Endothelial cell of umbilical vein (primary cell): ENCODE measurements around the gene PDCD7. TPM values are rescaled to one million over a fixed set of nuclear protein-coding genes. Genes with fewer than 3 reads are reported as not detected.

Experiments used
- BruUV-seq: library from RNA; stranded (reverse); fragments of 400-500 nt; replicated peaks from 2 replicates; lab custom pipeline; 2021; lab: Mats Ljungman, UMichigan
- CTCF ChIA-PET: fragments of 300-600, 350-600 bp; sonication (Branson Sonifier 250); formaldehyde crosslinking; loops from one replicate; lab custom pipeline; 2021; ENCODE audit warnings: antibody characterized with exemption, inconsistent platforms; lab: Charles Lee
- POLR2A ChIA-PET: fragments of 300-600, 350-600 bp; sonication (Branson Sonifier 250); formaldehyde crosslinking; loops from one replicate; lab custom pipeline; 2021; ENCODE audit warnings: antibody characterized with exemption, inconsistent platforms; lab: Charles Lee
- DNase-seq: peaks from one replicate; pipeline ENCODE4 v3.0.0-alpha.2; 2011; ENCODE audit warnings: low read depth, low spot score
- FAIRE-seq: peaks from 2 replicates; lab custom pipeline; 2011; peaks lifted over from hg19 to GRCh38; lab: Jason Lieb, UNC
- H2AFZ ChIP-seq: 2 replicates; pipeline ENCODE4 v1.6.0; 2012; ENCODE audit warnings: low read depth, low read length, control low read depth, inconsistent platforms
- H3K27ac ChIP-seq: 2 replicates; pipeline ENCODE4 v1.5.1; 2011; ENCODE audit warnings: low read depth, mild to moderate bottlenecking, control low read depth, low read length, moderate library complexity; ENCODE audit not compliant: insufficient read depth
- H3K27me3 ChIP-seq, 2 experiments: 2 replicates each; pipeline versions ENCODE4 v1.6.0 to v1.6.1; 2011; ENCODE audit warnings: low read length in 2 of 2, mixed read lengths in 1 of 2; ENCODE audit not compliant: control insufficient read depth in 2 of 2, insufficient read depth in 2 of 2
- H3K36me3 ChIP-seq, 2 experiments: 2 replicates in 1 of 2; 3 replicates in 1 of 2; pipeline ENCODE4 v1.5.1; 2011; ENCODE audit warnings: low read length in 2 of 2, mild to moderate bottlenecking in 1 of 2, moderate library complexity in 1 of 2; ENCODE audit not compliant: control insufficient read depth in 2 of 2, insufficient read depth in 2 of 2; ENCODE audit errors: extremely low read depth in 1 of 2
- H3K4me1 ChIP-seq: 3 replicates; pipeline ENCODE4 v1.5.1; 2011; ENCODE audit warnings: mild to moderate bottlenecking, low read length; ENCODE audit not compliant: control insufficient read depth, insufficient read depth; ENCODE audit errors: extremely low read depth
- H3K4me2 ChIP-seq: 2 replicates; pipeline ENCODE4 v1.6.1; 2011; ENCODE audit warnings: low read length, control low read depth, mixed read lengths; ENCODE audit not compliant: insufficient read depth
- H3K4me3 ChIP-seq, 3 experiments: fragments of 200-600 bp in 1 of 3; sonication (generic), shearing (Covaris generic) in 1 of 3; replicated peaks in 1 of 3; 2 replicates each; pipeline ENCODE4 v1.5.1; 2011 to 2016; ENCODE audit warnings: control low read depth in 3 of 3, low read length in 3 of 3, mild to moderate bottlenecking in 2 of 3, inconsistent platforms in 1 of 3, low read depth in 1 of 3, moderate library complexity in 1 of 3; ENCODE audit not compliant: insufficient read depth in 1 of 3
- H3K79me2 ChIP-seq: 2 replicates; pipeline ENCODE4 v1.6.0; 2012; ENCODE audit warnings: low read length, inconsistent platforms; ENCODE audit not compliant: control insufficient read depth, insufficient read depth
- H3K9ac ChIP-seq: replicated peaks from 2 replicates; pipeline ENCODE3; 2011; ENCODE audit warnings: low read length, control low read depth; ENCODE audit not compliant: insufficient read depth; ENCODE audit errors: extremely low read depth
- H3K9me1 ChIP-seq: replicated peaks from 3 replicates; pipeline ENCODE4 v1.6.0; 2011; ENCODE audit warnings: mild to moderate bottlenecking, low read length; ENCODE audit not compliant: control insufficient read depth, insufficient read depth; ENCODE audit errors: extremely low read depth
- H3K9me3 ChIP-seq: replicated peaks from 2 replicates; pipeline ENCODE4 v1.5.1; 2012; ENCODE audit warnings: low read length, inconsistent platforms; ENCODE audit not compliant: control insufficient read depth, insufficient read depth
- H4K20me1 ChIP-seq: replicated peaks from 2 replicates; pipeline ENCODE3; 2011; ENCODE audit warnings: mild to moderate bottlenecking, low read length; ENCODE audit not compliant: control insufficient read depth, insufficient read depth; ENCODE audit errors: extremely low read depth
- CTCF ChIP-seq, 2 donors: IDR thresholded peaks; 1 replicate in 1 of 2; 2 replicates in 1 of 2; pipeline ENCODE4 v1.5.1; 2011; ENCODE audit warnings: low read length in 2 of 2, mild to moderate bottlenecking in 2 of 2, moderate library complexity in 2 of 2, control low read depth in 1 of 2, inconsistent platforms in 1 of 2, low read depth in 1 of 2; ENCODE audit not compliant: insufficient read depth in 1 of 2; ENCODE audit errors: extremely low read depth in 1 of 2
- EZH2 ChIP-seq: IDR thresholded peaks from 2 replicates; pipeline ENCODE4 v1.6.1; 2012; ENCODE audit warnings: borderline replicate concordance, low read depth, mild to moderate bottlenecking, moderate library complexity, low read length, inconsistent platforms; ENCODE audit not compliant: severe bottlenecking
- FOS ChIP-seq: IDR thresholded peaks from 2 replicates; pipeline ENCODE4 v1.6.1; 2011; ENCODE audit warnings: mild to moderate bottlenecking, low read length, moderate library complexity, borderline replicate concordance; ENCODE audit not compliant: insufficient read depth
- GATA2 ChIP-seq: IDR thresholded peaks from 2 replicates; pipeline ENCODE4 v1.7.0; 2011; ENCODE audit warnings: low read depth, mild to moderate bottlenecking, moderate library complexity, mixed read lengths, low read length; ENCODE audit not compliant: insufficient read length, insufficient read depth
- JUN ChIP-seq: IDR thresholded peaks from 2 replicates; pipeline ENCODE4 v1.6.1; 2011; ENCODE audit warnings: borderline replicate concordance, low read depth; ENCODE audit not compliant: insufficient read length, insufficient read depth
- MAX ChIP-seq: IDR thresholded peaks from 2 replicates; pipeline ENCODE4 v1.6.1; 2011; ENCODE audit not compliant: insufficient read depth, insufficient read length
- MYC ChIP-seq: IDR thresholded peaks from one replicate; pipeline ENCODE4 v1.6.1; 2011; ENCODE audit warnings: mild to moderate bottlenecking, low read depth, low read length
- POLR2A ChIP-seq: IDR thresholded peaks from 2 replicates; pipeline ENCODE4 v1.6.1; 2012; ENCODE audit warnings: low read depth, mild to moderate bottlenecking, control low read depth, low read length
- POLR2AphosphoS5 ChIP-seq: IDR thresholded peaks from 2 replicates; pipeline ENCODE4 v1.6.1; 2012; ENCODE audit warnings: low read depth, mild to moderate bottlenecking, control low read depth, low read length, moderate library complexity; ENCODE audit not compliant: insufficient read depth
- dilution Hi-C: fragments of 300-500 bp; cut with MboI; formaldehyde crosslinking; loops from one replicate; pipeline ENCODE4 v1.15.0; 2019; ENCODE audit warnings: low sequenced_read_pairs; ENCODE audit not compliant: extremely low pct_ligation_motif_present
- intact Hi-C: fragments of 100-400 bp; cut with micrococcal nuclease; formaldehyde crosslinking; loops from one replicate; pipeline ENCODE4 v1.10.0; 2022
- polyA plus RNA-seq, 4 experiments: library from polyadenylated mRNA; depleted of rRNA in 3 of 4; stranded (reverse) in 3 of 4; unstranded in 1 of 4; fragments of >200 nt; gene quantifications; 2 replicates each; pipeline versions ENCODE4 v1.2.1 to v1.2.3, GENCODE V29; 2011 to 2012; ENCODE audit warnings: missing spikeins in 1 of 4
- total RNA-seq: library from RNA; stranded (reverse); gene quantifications from 2 replicates; pipeline ENCODE4 v1.2.3, GENCODE V29; 2021

The PDCD7 gene
- total and polyA plus RNA-seq, 2 donors (not counting 3 experiments of a cell fraction or from before 2014, with no cell fraction given) = 12.1 to 19.5 TPM

- no peak for FAIRE-seq
- DNase-seq = no peak
- dilution Hi-C loops (no loop called here), intact Hi-C loops (no loop called here)
- Histone ChIP-seq H3K27me3 (no peaks in the 10 kb centered on the region), H2AFZ (no peak overlapping the region), H3K79me2 (peaks cover 2% of the 10 kb centered on the region), H3K9me1 (no peaks in the 10 kb centered on the region), H3K9ac (no peak overlapping the region), H3K4me1 (no peaks in the 10 kb centered on the region), H3K4me3 (no peak overlapping the region), H3K9me3 (no peaks in the 10 kb centered on the region), H3K27ac (no peak overlapping the region), H4K20me1 (no peaks in the 10 kb centered on the region), H3K4me2 (no peak overlapping the region), H3K36me3 (peaks cover 0 to 7% of the 10 kb centered on the region in 2 experiments)
- TF ChIP-seq FOS (no peak), MYC (no peak), CTCF (IDR thresholded peaks at IDR 0.05; ENCODE audit: extremely low read depth in 1 of 2, insufficient read depth in 1 of 2, low read depth in 1 of 2, low read length in 2 of 2) (no peak), MAX (no peak), POLR2A (no peak), POLR2AphosphoS5 (no peak), EZH2 (no peak), GATA2 (no peak), JUN (no peak)
- ChIA-PET POLR2A (no interaction called here), CTCF (interaction anchor here (1.3 kb wide), 1 partner anchor 132 kb away, joined by 4 read pairs; no protein-coding TSS in a partner anchor)
- no TSS peak for BruUV-seq
Observed at GRCh38 chr15:65165875-65166274, 32.3 kb upstream of the PDCD7 start.
